HCT116 (cell line): Measurements from ENCODE around the gene LTO1.

ENCODE experiments used
- CBX3 ChIP-seq: IDR thresholded peaks from 2 replicates; pipeline ENCODE4 v1.6.1; 2012; ENCODE audit warnings: low read depth
- CTCF ChIP-seq, 3 experiments: fragments of 200-600 bp in 1 of 3; sonication (generic) in 1 of 3; IDR thresholded peaks in 2 of 3; conservative IDR thresholded peaks in 1 of 3; 2 replicates each; pipeline ENCODE4 v1.5.1; 2012 to 2017; ENCODE audit warnings: low read depth in 2 of 3, low read length in 2 of 3, antibody characterized with exemption in 1 of 3, borderline replicate concordance in 1 of 3, control low read depth in 1 of 3, mild to moderate bottlenecking in 1 of 3, mixed read lengths in 1 of 3, mixed run types in 1 of 3, moderate library complexity in 1 of 3; ENCODE audit not compliant: insufficient read depth in 1 of 3
- EZH2 ChIP-seq: fragments of 200-600 bp; sonication (generic); IDR thresholded peaks from 2 replicates; pipeline ENCODE4 v1.6.1; 2017; ENCODE audit warnings: antibody characterized with exemption, mixed run types
- MAX ChIP-seq: IDR thresholded peaks from 2 replicates; pipeline ENCODE4 v1.6.1; 2012
- POLR2A ChIP-seq: IDR thresholded peaks from 2 replicates; pipeline ENCODE4 v1.7.0; 2011; ENCODE audit warnings: borderline replicate concordance; ENCODE audit not compliant: insufficient read depth, insufficient read length; ENCODE audit errors: extremely low read depth
- POLR2AphosphoS5 ChIP-seq: IDR thresholded peaks from 2 replicates; pipeline ENCODE4 v1.6.1; 2011; ENCODE audit warnings: mild to moderate bottlenecking, low read depth, low read length, moderate library complexity
- RAD21 ChIP-seq: IDR thresholded peaks from 2 replicates; pipeline ENCODE4 v1.6.1; 2012; ENCODE audit warnings: low read depth, mild to moderate bottlenecking
- SP1 ChIP-seq: IDR thresholded peaks from 2 replicates; pipeline ENCODE4 v1.6.1; 2012; ENCODE audit warnings: low read depth
- ZFX ChIP-seq: fragments of 450-650 bp; IDR thresholded peaks from 2 replicates; pipeline ENCODE4 v1.6.1; 2017

GRCh38 chr11:69648679-69649575 lies 26.2 kb downstream of the LTO1 start:
- no peak for TF ChIP-seq CBX3
- TF ChIP-seq CTCF (IDR thresholded peaks at IDR 0.05 in 2 of 3, conservative IDR thresholded peaks at IDR 0.05 in 1 of 3; ENCODE audit: borderline replicate concordance in 1 of 3, insufficient read depth in 1 of 3, low read depth in 2 of 3, low read length in 2 of 3), result no peak
- TF ChIP-seq POLR2A, result no peak
- TF ChIP-seq POLR2AphosphoS5, result no peak
- no peak for TF ChIP-seq EZH2
- TF ChIP-seq ZFX, result no peak
- no peak for TF ChIP-seq MAX
- no peak for TF ChIP-seq SP1
- TF ChIP-seq RAD21, result no peak
